HG03139 (cell line): ENCODE data around the gene SPRYD3.
"Not testable (repeated sequence)": the region's sequence is repeated elsewhere in the genome, so short reads cannot be mapped to it uniquely, and the experiment has no call there.

Experiments used
- ATAC-seq: cut with Tn5 transposase; IDR thresholded peaks from one replicate; pipeline ENCODE4 v1.9.1; 2021; ENCODE audit not compliant: unreplicated experiment

Gene SPRYD3

DNA sequence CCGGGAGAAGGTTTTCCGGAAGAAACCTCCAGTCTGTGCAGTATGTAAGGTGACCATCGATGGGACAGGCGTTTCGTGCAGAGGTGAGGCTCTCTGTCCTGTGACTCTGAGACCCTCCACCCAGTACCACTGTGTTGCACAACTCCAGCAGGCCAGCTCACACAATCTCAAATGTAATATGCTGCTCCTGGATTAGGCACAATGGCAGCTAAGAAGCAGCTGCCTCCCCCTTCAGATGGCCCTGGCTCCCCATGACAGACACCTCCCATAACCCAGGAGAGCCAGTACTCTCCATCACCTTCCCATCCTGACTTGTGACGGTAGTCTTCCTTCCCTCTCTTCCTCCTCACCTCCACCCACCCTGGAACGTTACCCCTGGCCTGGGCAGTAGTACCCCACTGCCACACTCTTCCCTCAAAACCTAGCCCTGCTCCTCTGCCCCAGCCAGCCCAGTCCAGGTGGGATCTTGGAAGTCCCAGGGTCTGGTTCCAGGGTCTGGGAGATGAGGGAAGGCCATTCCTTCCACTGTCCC, 27.2 kb downstream of the SPRYD3 start:
- no peak for ATAC-seq

DNA sequence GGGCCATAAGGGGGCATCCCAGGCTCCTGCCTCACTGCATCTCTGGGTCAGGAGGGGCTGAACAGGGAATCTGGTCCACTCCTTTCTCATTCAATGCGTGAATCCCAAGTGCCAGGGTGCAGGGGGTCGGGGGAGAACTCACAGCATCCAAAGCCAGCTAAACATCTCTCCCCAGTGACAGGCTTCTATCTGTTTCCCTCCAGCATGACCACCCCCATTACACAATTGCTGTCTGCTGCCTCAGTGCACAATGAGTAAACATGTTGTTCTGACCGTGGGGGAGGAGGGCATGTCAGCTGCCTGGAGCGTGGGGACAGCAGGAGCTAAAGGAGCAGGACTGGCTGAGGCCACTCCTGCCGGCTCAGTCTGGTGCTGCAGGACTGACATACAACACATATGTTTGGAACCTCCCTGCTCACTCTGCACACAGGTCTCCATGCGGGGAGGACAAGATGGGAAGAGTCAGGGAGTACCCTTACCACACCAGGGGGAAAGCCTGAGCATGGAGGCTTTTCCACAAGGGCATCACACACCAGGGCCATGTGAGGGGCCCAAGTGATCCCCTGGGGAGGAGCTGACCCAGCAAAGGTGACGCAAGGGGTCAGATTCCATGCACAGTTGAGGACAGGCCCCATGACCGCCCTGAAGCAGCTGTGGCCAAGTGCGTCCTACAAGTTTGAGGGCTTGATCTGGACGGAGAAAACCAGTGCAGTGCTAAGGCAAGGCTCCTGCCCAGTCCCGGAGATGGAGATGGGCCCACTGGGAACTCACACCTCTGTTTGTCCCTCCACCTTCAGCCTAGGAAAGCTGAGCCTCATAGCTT, 27.9 kb downstream of the SPRYD3 start:
- no peak for ATAC-seq

DNA sequence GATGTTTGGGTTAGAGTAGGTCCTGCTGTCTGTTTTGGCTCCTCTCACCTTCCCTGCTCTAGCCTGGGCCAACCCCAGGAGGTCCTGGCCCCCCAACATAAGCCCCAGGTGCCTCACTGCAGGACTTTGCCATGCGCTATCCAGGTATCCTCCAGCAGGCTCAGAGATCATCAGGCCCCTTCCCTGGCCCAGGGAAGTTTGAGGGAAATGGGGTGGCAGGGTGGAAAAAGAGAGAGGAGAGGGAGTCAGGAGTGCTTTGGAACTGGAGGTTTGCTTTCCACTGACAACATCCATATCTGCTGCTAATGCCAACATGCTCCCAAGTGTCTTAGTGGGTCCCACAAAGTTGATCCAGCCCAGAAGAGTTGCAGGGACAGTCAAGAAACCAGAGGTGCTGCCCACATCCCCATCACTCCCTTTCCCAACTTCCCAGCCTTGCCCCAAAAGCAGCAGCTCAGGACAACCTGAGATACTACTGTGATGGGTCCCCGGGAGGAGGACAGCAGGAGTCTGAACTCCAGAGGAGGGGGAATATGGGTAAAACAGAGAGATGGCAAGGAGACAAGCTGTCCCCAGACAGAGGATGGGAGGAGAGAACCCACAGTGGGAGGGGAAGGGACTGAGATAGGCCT, 28.6 kb downstream of the SPRYD3 start:
- ATAC-seq, result no peak

DNA sequence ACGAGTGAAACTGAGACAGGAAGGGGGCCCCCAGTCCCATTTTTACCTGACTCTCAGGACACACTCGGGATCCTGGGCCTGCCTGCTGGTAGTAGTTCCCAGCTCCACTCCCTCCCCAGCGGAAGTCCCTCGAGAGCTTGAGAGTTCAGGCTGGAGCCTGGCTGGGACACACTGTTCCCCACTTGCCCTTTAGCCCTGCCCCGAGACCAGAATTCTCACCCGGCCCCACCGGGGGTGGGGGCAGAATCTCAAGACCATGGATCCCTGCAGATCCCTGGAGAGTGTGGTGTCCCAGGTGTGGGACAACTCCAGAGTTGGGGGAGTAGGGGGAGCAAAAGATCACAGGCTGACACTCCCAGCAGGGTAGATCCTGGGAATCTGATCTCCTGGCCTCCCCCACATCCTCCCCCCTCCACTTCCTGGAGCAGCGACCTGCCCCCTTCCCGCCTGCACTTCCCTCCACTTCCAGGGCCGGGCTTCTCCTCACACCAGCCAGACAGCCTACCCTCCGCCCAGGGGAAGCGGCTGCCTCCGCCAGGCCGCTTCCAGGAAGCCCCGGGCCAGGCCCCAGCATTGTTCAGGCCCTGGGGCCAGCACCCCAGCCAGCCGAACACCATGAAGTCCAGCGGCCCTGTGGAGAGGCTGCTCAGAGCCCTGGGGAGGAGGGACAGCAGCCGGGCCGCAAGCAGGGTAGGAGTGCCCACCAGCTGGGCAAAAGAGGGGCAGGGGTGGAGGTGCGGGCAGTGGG, 29.4 kb downstream of the SPRYD3 start, which contains the start of gene TNS2:
Gene TNS2 (plus strand): TSS at position 495 of the 748 bp plus-strand sequence. CDS start 121 bp downstream, at position 616.
- ATAC-seq, result no peak

DNA sequence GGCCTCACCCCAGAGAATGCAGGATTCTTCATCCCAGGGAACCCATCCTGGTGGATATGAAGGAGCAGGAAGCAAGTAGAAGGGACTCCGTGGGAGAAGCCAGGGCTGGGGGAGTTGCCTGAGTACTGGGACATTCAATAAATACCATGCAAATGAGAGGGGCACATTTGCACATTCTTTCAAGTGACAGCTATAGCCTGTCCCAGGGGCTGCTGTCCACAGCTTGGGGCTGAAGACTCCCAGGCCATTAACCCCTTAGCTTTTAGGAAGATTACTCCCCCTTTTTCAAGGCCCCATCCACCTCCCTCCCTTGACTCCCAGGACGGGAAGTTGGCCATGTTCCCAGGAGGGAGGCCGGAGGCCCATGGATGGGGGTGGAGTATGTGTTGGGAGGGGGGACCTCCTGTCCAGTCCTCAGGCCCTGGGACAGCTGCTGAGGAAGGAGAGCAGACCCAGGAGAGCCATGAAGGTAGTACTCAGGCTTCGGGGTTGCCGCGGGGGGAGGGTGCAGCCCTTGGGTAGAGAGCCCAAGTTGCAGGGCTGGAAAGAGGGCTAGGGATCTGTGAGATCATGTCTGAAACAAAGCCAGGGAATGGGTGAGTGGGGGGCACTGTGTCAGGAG, 30.3 kb downstream of the SPRYD3 start:
- ATAC-seq, result no peak

DNA sequence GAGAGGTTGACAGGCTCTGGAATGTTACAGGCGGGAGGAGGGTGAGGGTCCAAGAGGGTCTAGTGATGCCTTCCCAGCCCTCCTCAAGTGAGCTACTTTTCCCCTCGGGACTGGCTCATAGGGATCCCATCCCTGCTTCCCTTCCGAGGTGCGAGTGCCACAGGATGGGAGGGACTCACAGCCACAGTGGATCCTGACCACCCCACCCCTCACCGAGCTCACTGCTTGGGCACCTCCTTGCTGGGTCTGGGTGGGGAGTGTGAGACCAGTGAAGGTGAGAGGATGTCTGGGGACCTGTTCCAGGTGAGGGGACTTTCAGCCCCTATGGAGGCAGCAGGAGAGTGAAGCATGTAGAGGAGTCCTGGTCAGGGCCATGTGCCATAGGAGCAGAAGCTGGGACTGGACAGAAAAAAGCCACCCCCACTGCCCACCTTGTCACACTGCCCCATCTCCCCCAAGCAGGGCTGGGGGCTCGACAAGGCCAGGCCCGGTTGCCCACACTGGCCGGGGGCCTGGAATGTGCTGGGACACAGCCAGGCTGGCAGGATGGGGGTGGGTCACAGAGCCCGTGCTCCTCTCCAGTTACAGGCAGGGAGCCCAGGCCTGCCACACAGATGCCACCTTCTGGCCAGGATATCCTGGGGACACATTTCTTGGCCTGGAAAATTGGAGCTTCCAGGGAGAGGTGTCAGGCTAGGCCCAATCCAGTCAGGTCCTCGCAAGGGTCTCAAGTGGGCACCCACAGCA, 31.0 kb downstream of the SPRYD3 start:
- ATAC-seq, result no peak

DNA sequence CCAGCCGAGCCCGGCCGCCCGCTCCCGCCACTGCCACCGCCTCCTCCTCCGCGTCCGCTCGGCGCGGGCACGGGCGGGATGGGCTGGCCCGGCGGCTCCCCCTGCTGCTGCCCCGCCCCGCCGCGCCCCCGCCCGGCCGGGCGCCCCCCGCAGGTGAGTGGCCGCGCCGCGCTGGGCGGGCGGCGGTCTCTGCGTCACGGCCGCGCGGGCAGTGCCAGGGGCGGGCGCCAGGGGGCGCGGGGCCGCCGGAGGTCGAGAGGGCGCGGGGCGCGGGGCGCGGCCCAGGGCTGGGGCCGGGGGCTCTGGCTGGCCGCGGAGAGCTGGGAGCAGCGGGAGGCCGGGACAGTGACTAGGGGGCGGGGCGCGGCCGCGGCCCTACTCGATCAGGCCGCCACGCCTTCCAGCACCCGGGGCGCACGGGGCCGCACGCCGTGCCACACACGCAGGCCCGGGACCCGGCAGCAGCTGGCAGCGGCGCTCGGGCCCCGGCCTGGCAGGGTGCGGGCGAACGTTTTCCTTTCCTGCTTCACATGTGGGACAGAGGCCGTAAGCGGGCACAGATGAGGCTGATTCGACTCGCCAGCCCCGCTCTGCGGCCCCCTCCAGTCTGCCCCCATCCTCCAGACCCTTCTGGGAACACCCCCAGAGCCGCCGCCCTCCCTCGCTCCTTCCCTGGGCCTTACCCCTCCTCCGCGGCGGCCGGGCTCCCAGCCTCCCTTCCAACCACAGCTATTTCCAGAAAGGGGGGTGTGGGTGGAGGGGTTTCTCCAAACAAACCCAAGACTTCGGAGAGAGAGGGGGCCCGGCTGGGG, 31.8 kb downstream of the SPRYD3 start:
- peak; percentile 59 for ATAC-seq

DNA sequence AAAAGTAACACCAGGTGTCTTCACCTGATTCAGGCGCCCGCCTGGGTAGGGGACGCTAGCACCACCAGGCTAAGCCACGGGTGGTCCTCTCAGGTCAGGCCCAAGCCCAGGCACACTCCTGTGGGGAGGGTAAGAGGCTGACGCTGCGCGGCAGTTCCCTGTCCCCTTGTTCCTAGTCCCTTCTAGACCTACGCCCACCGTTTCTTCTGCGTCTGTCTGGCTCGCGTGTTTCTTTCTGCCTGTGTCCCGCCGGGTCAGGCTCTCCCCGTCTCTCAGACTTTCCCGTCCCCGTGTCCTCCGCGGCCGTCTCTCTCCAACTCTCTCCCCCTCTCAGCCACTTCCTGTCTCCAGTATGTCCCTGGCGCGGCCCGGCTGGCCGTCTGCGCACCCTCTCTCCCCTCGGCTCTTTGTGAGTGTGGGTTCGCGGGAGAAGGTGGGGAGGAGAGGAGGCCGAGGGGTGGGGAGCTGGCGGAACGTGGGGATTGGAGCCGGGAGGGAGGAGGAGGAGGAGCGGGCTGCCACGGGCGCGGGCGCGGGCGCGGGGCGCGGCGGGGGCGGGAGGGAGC, 32.5 kb downstream of the SPRYD3 start:
- ATAC-seq, result peak; percentile 35

DNA sequence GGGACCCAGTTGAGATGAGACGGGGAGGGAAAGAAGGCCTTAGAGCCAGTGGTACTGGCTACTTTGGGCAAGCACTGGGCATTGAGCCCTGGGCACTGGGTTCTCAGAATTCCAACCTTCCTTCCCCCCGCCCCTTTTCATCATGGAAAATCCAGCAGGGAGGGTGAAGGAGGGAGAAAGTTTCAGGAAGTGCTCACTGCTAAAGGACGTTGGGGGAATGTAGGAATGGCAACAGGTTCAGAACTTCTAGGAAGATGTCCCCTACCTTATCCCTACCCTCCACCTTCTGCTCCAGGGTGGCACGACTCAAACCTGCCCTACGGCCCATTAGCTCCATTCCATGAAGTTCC, 33.5 kb downstream of the SPRYD3 start:
- ATAC-seq, result no peak

DNA sequence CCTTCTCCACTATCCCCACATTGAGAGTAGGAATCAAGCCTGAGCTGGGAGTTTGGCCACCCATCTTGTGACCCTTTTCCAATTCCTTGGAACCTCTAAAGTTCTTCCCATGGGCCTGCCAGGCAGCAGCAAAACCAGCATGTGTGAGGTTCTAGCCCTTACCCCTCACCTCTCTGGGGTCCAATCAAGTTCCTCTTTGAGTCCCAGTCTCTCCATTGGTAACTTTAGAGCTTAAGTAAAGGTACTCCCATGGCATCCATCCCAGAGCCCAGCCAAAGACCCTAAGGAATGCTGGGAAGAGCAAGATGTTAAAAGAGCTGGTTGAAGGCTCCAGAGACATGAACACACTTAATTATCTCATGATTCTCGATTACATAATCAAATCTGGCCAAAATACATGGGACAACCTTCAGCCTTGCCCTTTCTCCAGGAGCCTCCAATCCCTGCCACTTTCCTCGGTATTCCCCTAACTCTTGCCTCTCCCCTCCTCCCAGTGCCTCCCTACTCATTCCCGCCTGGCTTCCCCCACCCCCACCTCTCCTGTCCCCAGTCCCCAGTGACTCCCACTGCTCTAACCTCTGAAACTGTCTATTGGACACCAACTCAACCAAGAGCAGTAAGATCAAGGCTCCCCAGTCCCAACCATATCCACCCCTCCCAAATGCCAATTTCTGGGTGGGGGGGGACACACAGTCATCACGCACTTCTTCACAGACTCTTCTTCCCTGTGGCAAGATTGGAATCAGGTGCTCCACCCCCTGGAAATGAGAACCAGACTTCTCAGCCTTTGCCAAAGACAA, 34.1 kb downstream of the SPRYD3 start:
- no peak for ATAC-seq

DNA sequence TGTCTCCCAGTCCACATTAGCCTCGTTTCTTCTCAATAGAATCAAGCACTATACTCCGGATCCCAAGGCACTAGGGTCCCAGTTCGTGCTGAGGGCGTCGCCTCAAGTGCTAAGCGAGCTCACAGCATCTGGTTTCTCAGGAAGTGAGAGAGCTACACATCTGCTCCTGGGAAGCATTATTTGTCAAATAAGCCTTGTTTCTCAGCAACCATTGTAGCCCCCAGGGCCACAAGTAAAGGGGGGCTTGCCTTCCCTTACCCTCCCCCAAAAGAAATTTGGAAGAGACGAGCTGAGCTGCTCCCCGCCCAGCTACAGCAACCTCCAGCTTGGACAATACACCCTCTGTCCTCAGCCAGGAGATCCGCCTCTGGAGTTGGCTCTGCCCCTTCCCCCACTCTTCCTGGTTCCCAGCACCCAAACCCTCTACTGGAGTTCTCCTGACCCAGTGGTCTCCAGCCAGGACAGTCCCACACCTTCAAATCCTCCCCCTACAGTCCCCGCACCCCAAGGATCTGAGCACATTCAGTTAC, 35.1 kb downstream of the SPRYD3 start:
- no peak for ATAC-seq

DNA sequence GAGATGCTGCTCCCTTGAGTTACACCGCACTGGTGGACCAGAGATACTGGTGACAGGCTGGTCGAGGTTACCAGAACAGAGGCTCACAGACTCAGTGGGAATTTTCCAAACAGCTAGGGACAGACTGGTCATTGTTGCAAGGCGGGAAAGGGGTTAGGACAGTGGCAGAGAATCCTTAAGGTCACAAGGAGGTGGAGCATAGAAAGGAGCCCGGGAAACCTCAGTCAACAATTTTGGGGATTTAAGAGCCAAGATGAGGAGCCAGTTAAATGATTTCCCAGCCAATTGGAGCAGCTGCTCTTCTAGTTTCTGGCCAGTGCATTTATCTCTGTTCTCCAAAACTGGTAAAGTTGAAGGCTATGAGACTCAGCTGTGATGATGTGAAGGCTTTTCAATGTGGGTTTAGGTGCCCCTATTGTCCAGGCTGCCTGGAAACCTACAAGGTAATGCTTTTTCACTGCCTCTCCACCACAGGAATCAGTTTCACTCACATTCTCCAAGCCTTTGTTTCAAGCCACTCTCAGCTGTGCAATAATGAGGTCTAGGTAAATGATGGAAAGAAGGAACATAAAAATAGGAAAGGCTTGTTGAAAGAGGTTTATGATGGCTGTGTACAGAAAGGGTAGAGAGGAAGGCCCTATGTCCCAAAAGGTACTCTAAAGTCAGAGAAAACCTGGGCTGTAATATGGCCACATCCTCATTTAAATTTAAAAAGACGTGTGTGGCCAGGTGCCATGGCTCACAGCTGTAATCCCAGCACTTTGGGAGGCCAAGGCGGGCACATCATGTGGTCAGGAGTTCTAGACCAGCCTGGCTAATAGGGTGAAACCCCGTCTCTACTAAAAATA, 36.4 kb downstream of the SPRYD3 start:
- ATAC-seq, result no peak

DNA sequence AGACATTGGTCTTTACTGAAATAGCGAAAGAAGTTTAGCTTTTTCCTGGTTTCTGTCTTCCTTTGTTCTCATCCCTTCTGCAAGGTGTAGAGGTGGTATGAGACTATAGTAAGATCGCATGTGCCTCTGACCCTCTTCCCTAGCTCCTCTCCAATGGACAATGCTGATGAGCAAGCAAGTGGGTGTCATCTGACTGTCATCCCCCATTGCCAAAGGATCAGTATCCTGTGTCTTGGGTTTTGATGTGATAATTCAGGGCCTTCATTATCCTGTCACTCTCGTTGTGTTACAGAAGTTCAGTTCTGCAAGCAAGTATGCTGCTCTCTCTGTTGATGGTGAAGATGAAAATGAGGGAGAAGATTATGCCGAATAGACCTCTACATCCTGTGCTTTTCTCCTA, 39.3 kb downstream of the SPRYD3 start:
- ATAC-seq, result no peak

DNA sequence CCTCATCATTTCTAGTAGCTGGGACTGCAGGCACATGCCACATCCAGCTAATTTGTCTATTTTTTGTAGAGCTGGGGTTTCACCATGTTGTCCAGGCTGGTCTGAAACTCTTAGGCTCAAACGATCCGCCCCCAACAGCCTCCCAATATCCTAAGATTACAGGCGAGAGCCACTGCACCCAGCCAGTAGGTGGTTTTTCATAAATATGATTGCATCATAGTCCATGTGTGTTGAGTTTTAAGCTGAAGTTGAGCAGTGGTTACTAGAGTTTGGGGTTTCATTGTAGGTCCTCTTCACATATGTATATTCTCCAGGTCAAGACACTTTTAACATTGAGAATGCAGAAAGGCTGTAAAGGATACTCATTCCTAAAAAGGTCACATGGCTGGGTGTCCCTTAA, 42.4 kb downstream of the SPRYD3 start:
- no peak for ATAC-seq

DNA sequence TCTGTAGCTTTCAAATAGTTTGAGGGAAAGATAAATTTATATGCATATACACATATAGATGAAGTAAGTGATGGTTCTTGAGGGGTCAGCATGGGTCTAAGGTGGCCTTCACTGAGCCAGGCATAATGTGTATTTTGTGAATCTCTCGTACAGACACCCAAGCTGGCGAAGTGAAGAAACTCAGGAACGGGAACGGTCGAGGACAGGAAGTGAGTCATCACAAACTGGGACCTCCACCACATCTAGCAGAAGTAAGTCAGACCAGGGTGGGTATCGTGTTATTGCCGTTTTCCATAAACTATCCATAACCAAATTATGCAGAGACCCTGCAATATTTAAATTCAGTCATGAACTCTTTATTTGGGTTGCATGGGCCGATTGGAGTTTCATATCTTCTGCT, 44.7 kb downstream of the SPRYD3 start:
- ATAC-seq, result no peak

DNA sequence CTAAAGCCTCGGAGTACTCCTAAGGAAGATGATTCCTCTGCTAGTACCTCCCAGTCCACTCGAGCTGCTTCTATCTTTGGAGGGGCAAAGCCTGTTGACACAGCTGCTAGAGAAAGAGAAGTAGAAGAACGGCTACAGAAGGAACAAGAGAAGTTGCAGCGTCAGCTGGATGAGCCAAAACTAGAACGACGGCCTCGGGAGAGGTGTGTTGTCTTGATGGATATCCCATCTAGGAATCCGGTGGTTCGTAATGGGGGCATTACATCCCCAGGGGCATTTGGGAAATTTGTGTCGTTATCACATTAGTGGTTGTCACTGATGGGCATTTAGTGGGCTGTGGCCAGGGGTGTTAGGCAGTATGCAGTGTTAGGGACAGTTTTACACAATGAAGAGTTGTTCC, 45.4 kb downstream of the SPRYD3 start:
- ATAC-seq, result not testable (repeated sequence)

DNA sequence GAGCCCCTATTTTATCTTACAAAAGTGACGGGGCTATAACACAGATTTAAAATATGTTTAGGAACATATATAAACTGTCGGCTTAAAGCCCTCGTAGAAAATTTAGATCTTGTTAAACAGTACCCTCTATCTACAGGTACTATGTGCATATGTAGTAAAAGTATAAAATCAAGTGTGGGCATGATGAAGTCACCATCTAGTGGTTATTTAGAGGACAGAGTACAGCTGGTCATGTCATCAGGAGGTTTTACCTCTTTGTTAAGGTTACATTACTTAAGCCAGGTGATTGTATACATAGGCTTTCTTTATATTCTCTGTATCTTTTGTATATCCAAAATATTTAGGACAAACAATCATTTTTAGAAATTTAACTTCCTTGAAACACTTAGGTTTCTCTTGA, 47.6 kb downstream of the SPRYD3 start:
- ATAC-seq, result no peak
